D721Med (cell line): ENCODE data around the gene SEZ6L2.

Source experiments
- DNase-seq: peaks from one replicate; pipeline ENCODE4 v3.0.0; 2011; ENCODE audit warnings: low spot score; ENCODE audit not compliant: insufficient read length
- FAIRE-seq: peaks from 2 replicates; lab custom pipeline; 2011; peaks lifted over from hg19 to GRCh38; lab: Jason Lieb, UNC
- CTCF ChIP-seq: IDR thresholded peaks from 2 replicates; pipeline ENCODE4 v1.5.1; 2012; ENCODE audit warnings: mild to moderate bottlenecking, control low read depth; ENCODE audit not compliant: insufficient read depth; ENCODE audit errors: missing control alignments

The SEZ6L2 gene

GRCh38 chr16:29821643-29822115 lies 77.7 kb downstream of the SEZ6L2 start:
- no peak for TF ChIP-seq CTCF
- DNase-seq (no peak), FAIRE-seq (no peak)
